HG02642 (cell line): ENCODE results near the gene KNDC1.

Experiments
- ATAC-seq: cut with Tn5 transposase; IDR thresholded peaks from one replicate; pipeline ENCODE4 v1.9.1; 2021; ENCODE audit warnings: mild to moderate bottlenecking; ENCODE audit not compliant: unreplicated experiment, poor library complexity

The KNDC1 gene

DNA sequence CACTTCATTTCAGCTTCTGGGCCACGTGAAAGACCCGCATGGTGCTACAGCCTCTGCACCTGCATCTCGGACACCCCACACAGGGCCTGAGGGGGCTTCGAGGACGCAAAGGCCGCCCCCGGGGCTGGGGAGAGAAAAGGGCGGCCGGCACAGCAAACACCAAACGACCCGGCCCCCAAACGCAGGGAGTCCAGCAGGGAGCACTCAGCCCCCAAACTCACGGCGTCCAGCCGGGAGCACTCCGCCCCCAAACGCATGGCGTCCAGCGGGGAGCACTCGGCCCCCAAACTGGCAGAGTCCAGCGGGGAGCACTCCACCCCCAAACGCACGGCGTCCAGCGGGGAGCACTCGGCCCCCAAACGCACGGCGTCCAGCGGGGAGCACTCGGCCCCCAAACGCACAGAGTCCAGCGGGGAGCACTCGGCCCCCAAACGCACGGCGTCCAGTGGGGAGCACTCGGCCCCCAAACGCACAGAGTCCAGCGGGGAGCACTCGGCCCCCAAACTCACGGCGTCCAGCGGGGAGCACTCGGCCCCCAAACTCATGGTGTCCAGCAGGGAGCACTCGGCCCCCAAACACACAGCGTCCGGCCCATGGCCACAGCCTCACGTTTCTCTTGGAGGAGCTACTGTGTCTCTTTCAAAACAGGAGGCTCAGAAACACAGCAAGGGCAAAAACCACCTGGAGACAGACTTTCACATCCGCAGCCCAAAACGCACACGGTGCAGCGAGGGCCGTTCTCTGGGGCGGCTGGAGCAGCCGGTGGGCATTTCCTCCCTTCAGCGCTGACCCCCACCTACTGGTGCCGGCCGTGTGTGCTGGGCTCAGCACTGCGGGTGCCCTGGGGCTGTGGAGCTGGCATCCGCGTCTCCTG is 43.0 kb downstream of the KNDC1 start:
- no peak for ATAC-seq

DNA sequence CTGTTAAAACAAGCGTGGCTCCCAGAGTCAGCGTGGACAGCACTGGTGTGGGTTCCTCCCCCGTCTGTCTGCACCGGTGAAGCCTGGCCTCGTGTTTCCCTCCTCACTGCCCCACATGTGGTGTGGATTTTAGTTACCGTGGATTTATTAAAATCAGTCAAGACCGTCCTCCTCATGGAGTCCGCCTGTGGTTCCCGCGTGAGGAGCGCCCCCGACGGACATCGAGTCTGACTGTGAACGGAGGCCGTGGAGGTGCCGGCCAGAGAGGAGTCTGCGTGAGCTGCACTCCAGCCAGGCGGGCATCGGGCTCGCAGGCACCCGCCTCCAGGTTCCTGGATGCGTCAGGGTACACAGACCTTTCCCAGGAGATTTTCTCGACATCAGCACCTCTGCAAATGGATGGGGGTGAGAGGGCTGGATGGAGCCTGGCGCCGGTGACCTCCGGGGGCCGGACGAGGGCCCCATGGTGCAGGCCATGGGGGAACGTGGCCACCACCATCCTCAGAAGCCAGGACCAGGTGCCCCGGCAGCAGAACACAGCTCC is 43.7 kb downstream of the KNDC1 start:
- no peak for ATAC-seq

DNA sequence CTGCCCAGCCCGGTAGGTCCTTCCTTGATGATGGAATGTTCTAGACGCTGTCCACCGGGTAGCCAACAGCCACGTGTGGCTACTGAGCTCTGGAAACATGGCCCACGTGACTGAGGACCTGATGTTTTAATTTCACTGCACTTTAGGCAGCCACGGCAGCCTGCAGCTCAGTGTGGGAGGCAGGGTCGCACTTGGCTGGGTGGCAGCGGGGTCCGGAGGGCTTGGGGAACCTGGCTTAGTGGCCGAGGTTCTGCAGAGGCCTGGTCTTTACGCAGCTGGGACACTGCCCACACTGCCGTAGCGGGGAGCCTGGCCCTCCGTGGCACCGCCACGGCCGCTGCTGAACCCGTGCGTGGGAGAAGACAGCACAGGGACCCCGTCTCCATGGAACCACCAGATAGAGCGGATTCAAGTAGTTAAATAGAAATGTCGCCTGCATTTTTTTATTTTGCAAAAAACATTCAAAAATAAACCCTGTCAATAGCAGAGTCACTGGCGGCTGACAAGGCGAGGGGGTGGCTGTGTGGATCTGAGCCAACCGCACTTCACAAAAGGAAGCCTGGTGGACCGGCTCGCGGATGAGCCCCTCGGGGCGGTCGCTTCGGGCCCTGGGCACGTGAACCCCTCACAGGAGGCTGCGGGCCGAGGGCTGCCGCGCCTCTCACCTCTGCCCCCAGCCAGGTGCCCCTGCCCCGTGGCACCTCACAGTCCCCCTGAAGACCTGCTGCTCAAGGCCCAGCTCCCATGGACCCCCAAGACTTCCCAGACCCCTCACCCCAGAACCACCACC is 44.4 kb downstream of the KNDC1 start:
- ATAC-seq: no peak

- no peak for ATAC-seq
Measured at GRCh38 chr10:133205146-133205545, 45.1 kb downstream of the KNDC1 start.

GRCh38 chr10:133206356-133207040 is 46.5 kb downstream of the KNDC1 start:
- no peak for ATAC-seq

DNA sequence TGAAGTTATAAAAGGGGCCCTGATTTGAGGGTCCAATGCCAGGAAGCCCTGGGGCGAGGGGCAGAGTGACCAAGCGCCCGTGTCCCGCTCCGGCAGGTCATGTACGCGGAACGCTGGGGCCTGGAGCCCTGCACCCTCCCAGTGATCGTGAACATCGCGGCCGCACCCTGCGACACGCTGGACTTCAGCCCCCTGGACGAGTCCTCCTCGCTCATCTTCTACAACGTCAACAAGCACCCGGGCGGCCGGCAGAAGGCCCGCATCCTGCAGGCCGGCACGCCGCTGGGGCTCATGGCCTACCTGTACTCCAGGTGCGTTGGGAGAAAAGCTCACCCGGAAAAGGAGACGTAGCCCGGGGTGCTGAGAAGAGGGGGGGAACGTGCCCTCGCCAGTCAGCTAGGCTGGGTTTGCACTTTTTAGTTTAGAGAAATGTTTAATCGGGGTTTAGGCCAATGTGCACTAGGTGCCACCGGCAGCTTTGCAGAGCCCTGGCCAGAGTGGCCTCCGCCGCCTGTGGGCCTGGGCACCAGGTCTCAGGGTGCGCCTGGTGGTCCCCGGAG is 47.1 kb downstream of the KNDC1 start:
- ATAC-seq: no peak

- ATAC-seq: no peak
Measured at GRCh38 chr10:133207627-133208026, 47.6 kb downstream of the KNDC1 start.

GRCh38 chr10:133208466-133208865 is 48.4 kb downstream of the KNDC1 start:
- no peak for ATAC-seq

- no peak for ATAC-seq
Measured at GRCh38 chr10:133209117-133209516, 49.1 kb downstream of the KNDC1 start.

- no peak for ATAC-seq
Measured at GRCh38 chr10:133209641-133210040, 49.6 kb downstream of the KNDC1 start.

DNA sequence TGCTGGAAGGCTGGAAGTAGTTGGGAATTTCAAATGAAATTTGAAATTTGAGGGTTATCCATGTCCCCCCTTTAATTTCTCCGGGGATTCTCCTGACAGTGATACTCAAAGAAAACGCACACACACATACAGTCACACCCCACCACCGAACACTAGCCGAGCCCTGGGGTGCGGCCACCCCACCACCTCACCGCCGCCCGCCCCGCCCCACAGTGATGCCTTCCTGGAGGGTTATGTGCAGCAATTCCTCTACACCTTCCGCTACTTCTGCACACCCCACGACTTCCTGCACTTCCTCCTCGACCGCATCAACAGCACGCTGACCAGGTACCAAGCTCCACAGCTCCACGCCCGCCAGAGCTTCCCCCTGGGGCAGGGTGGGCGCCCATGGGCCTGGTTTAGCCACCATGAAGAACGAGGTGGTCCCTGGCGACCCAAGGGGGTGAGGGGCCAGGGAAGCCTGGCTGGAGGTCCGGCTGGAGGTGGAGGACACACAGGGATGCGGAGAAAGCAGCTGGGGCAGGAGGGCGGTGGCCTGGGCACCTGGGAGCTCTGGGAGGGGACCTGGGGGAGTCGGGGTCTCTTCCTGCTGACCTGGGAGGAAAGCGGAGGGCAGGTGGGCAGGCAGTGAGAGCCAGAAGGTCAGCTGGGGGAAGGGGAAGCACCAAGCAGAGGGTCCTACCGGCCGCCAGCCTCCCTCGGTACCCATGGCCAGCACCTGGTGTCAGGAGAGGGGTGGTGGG is 50.5 kb downstream of the KNDC1 start:
- no peak for ATAC-seq

DNA sequence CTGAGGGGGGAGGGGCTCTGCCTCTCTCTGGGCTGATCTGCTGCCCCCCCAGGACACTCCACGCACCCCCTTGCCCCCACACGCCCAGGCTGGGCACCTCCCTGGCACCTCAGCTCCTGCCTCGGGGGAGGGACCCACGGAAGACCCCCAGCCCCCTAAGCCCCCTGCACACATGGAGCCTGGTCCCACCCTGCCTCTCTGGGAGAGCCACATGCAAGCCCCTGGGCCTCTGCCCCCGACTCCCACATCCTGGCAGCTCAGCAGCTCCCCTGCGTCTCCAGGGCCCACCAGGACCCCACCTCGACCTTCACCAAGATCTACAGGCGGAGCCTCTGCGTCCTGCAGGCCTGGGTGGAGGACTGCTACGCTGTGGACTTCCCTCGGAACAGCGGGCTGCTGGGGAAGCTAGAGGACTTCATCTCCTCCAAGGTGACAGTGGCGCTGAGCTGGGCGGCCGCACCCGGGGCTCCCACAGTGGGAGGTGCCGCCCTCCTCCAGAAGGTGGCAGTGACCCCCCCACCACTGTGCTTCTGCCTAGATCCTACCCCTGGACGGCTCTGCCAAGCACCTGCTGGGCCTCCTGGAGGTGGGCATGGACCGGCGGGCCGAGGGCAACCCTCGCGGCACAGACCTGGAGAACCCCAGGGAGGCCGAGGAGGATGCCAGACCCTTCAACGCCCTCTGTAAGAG is 51.3 kb downstream of the KNDC1 start:
- no peak for ATAC-seq

DNA sequence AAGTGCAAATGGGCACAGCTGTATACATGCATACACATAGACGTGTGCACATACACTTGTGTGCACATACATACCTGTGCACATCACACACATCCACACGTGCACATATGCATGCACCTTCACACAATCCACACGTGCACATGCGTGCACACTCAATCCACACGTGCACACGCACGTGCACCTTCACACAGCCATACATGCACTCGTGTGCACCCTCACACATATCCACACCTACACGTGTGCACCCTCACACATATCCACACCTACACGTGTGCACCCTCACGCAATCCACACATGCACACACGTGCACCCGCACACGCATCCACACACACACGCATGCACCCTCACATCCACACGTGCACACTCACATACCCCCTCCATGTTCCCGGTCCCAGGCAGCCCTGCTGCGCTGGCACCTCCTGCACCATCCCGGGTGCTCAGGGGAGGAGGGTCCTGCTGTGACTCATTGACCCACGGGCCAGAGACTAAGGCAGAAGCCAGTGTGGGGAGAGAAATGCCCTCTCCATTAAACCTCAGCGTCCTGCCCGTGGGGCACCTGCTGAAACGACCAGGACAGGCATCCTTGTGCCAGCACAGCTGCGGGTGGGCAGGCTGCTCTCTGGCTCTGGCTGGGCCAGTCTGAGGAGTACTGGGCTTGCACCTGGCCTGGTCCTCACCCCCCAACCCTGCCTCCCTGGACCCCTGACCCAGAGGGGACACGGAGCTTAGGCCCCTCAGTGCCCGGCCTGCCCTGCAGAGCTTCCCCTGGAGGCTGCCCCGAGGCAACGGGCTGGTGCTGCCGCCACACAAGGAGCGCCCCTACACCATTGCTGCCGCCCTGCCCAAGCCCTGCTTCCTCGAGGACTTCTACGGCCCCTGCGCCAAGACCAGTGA is 52.2 kb downstream of the KNDC1 start:
- ATAC-seq: no peak

GRCh38 chr10:133212853-133213494 is 53.0 kb downstream of the KNDC1 start:
- no peak for ATAC-seq

- no peak for ATAC-seq
Measured at GRCh38 chr10:133213641-133214467, 53.8 kb downstream of the KNDC1 start.

DNA sequence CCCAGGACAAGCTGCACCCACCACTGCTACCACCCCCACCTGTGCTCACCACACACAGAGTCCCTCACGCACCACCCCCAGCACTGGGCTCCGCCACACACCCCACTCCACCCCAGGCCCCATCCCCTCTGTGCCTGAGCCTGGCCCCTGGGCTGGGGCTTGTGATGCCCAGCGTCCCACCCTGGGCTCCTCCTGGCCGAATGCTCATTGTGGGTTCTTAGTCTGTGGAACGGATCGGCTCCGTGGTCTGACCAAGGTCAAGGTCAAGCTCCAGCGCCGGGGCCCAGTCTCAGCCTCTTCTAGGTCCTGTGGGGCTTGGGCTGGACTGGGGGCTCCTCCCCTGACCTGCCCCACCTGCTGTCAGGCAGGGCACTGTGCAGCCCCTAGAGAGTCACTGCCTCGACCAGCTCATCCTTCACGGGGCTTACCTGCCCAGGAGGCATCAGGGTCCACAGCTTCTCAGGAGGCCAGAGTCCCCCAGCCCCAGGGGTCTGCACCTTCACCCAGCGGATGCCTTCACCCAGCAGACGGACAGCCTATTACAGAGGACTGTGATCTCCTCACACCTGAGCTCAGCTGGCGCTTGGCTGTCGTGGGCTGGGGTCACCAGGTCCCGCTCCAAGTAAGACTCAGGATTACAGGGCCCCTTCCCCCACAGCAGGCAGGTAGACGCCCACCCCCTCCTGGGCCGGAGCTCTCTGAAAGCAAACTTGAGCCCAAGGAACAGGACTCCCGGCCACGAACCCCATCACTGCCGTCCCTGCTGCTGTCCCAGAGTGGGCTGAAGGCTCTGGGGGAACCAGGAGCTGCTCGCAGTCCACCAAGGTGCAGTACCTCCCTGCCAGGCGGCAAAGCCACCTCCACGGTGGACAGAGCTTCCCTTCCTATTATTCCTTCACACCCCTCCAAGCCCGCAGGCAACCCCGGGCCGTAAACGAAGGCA is 54.7 kb downstream of the KNDC1 start:
- no peak for ATAC-seq
